Cerebellar nuclear complex (tissue), 1 donor: Measurements from ENCODE around the gene RASGRP1.

ENCODE experiments used
- DNase-seq, 2 experiments: peaks; one replicate each; lab custom pipeline; 2025; lab: John Stamatoyannopoulos, UW

The RASGRP1 gene

GRCh38 chr15:38504680-38505467 lies 59.7 kb downstream of the RASGRP1 start:
- DNase-seq: no peak

- DNase-seq: no peak
These were observed 61.1 kb downstream of the RASGRP1 start for GRCh38 chr15:38503496-38503895.

- no peak for DNase-seq
These were observed 65.0 kb downstream of the RASGRP1 start for GRCh38 chr15:38499651-38500050.

GRCh38 chr15:38496151-38496550 lies 68.5 kb downstream of the RASGRP1 start:
- DNase-seq: no peak

GRCh38 chr15:38490242-38490922 lies 74.2 kb downstream of the RASGRP1 start:
- no peak for DNase-seq

- DNase-seq: no peak
These were observed 77.2 kb downstream of the RASGRP1 start for GRCh38 chr15:38487378-38487777.

- no peak for DNase-seq
These were observed 77.7 kb downstream of the RASGRP1 start for GRCh38 chr15:38486936-38487335.

- no peak for DNase-seq
These were observed 82.0 kb downstream of the RASGRP1 start for GRCh38 chr15:38482572-38482971.

GRCh38 chr15:38481761-38482160 lies 82.9 kb downstream of the RASGRP1 start:
- no peak for DNase-seq

GRCh38 chr15:38481113-38481512 lies 83.5 kb downstream of the RASGRP1 start:
- DNase-seq: no peak

GRCh38 chr15:38479756-38480155 lies 84.9 kb downstream of the RASGRP1 start:
- no peak for DNase-seq

- no peak for DNase-seq
These were observed 85.3 kb downstream of the RASGRP1 start for GRCh38 chr15:38479266-38479665.

GRCh38 chr15:38477637-38478036 lies 87.0 kb downstream of the RASGRP1 start:
- DNase-seq: no peak

GRCh38 chr15:38476120-38476519 lies 88.5 kb downstream of the RASGRP1 start:
- DNase-seq: no peak

- DNase-seq: peak in 1 of 2 experiments; percentile 18
These were observed 89.3 kb downstream of the RASGRP1 start for GRCh38 chr15:38475361-38475760.

- DNase-seq: peak; percentile 46 to 63
These were observed 90.4 kb downstream of the RASGRP1 start for GRCh38 chr15:38474155-38474757.

- DNase-seq: no peak
These were observed 92.6 kb downstream of the RASGRP1 start for GRCh38 chr15:38471974-38472373.

GRCh38 chr15:38470816-38471215 lies 93.8 kb downstream of the RASGRP1 start:
- DNase-seq: no peak

- no peak for DNase-seq
These were observed 99.9 kb downstream of the RASGRP1 start for GRCh38 chr15:38464675-38465074.

- DNase-seq: no peak
These were observed 100.7 kb downstream of the RASGRP1 start for GRCh38 chr15:38463893-38464292.

- no peak for DNase-seq
These were observed 103.4 kb downstream of the RASGRP1 start for GRCh38 chr15:38461066-38461833.

GRCh38 chr15:38460543-38460942 lies 104.1 kb downstream of the RASGRP1 start:
- no peak for DNase-seq
